Esophagus squamous epithelium (tissue), 4 donors: ENCODE results near the gene USP21.

ENCODE experiments used
- POLR2A ChIP-seq, 4 donors: fragments of 450-650 bp; IDR thresholded peaks; one replicate each; pipeline ENCODE4 v1.6.1; 2017; ENCODE audit warnings: antibody characterized with exemption in 4 of 4, mild to moderate bottlenecking in 4 of 4, moderate library complexity in 3 of 4
- TF ChIP-seq, protein P1 (sequence below), 6 experiments: fragments of 450-650 bp in 4 of 6; fragments of 200-600 bp in 2 of 6; sonication (generic) in 2 of 6; IDR thresholded peaks; one replicate each; pipeline ENCODE4 v1.5.1; 2016 to 2019; ENCODE audit warnings: antibody characterized with exemption in 6 of 6, mild to moderate bottlenecking in 4 of 6, moderate library complexity in 4 of 6

DNA sequence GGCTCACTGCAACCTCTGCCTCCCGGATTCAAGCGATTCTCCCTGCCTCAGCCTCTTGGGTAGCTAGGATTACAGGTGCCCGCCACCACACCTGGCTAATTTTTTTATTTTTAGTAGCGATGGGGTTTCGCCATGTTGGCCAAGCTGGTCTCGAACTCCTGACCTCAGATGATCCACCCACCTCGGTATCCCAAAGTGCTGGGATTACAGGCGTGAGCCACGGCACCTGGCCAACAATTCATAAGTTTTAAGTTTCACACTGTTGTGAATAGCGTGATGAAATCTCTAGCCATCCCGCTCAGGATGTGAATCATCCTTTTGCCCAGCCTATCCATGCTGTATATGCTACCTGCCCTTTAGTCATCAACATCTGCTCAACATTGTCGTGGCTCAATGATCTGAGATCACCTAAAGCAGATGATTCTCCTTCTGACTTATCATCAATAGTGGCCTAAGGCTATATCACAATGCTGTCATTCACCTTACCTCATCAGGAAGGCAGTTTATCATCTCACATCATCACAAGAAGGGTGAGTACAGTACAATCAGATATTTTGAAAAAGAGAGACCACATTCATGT is 44.1 kb upstream of the USP21 start:
- TF ChIP-seq, protein P1, sequence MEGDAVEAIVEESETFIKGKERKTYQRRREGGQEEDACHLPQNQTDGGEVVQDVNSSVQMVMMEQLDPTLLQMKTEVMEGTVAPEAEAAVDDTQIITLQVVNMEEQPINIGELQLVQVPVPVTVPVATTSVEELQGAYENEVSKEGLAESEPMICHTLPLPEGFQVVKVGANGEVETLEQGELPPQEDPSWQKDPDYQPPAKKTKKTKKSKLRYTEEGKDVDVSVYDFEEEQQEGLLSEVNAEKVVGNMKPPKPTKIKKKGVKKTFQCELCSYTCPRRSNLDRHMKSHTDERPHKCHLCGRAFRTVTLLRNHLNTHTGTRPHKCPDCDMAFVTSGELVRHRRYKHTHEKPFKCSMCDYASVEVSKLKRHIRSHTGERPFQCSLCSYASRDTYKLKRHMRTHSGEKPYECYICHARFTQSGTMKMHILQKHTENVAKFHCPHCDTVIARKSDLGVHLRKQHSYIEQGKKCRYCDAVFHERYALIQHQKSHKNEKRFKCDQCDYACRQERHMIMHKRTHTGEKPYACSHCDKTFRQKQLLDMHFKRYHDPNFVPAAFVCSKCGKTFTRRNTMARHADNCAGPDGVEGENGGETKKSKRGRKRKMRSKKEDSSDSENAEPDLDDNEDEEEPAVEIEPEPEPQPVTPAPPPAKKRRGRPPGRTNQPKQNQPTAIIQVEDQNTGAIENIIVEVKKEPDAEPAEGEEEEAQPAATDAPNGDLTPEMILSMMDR (IDR thresholded peaks at IDR 0.05), result no peak
- no peak for TF ChIP-seq POLR2A (IDR thresholded peaks at IDR 0.05)
